Mesenchymal stem cell (in vitro differentiated cells and primary cell): ENCODE measurements around the gene APOL4.
"Not testable (repeated sequence)": the region's sequence is repeated elsewhere in the genome, so short reads cannot be mapped to it uniquely, and the experiment has no call there.

Experiments used
- DNase-seq: peaks from one replicate; pipeline ENCODE4 v3.0.0-alpha.2; 2013
- H2AFZ ChIP-seq: one replicate; pipeline ENCODE4 v1.6.1; 2013; ENCODE audit warnings: low read depth, mild to moderate bottlenecking, control low read depth, inconsistent platforms, low read length, moderate library complexity
- H2AK5ac ChIP-seq: 2 replicates; pipeline ENCODE4 v1.6.1; 2013; ENCODE audit warnings: low read length, moderate library complexity, mild to moderate bottlenecking, inconsistent platforms; ENCODE audit not compliant: severe bottlenecking
- H2BK120ac ChIP-seq: one replicate; pipeline ENCODE4 v1.6.1; 2013; ENCODE audit warnings: low read depth, mild to moderate bottlenecking, inconsistent platforms, low read length, moderate library complexity
- H2BK12ac ChIP-seq, 2 experiments: one replicate each; pipeline ENCODE4 v1.6.1; 2013; ENCODE audit warnings: inconsistent platforms in 2 of 2, low read length in 2 of 2, mild to moderate bottlenecking in 2 of 2, moderate library complexity in 2 of 2, control low read depth in 1 of 2
- H2BK15ac ChIP-seq: one replicate; pipeline ENCODE4 v1.6.1; 2013; ENCODE audit warnings: mild to moderate bottlenecking, low read depth, inconsistent platforms; ENCODE audit not compliant: poor library complexity, severe bottlenecking
- H2BK5ac ChIP-seq: 2 replicates; pipeline ENCODE4 v1.6.1; 2013; ENCODE audit warnings: low read depth, mild to moderate bottlenecking, low read length, control low read depth, inconsistent platforms; ENCODE audit not compliant: poor library complexity, severe bottlenecking
- H3K14ac ChIP-seq, 2 experiments: one replicate each; pipeline ENCODE4 v1.6.1; 2013; ENCODE audit warnings: inconsistent platforms in 2 of 2, low read length in 2 of 2, control low read depth in 1 of 2, mild to moderate bottlenecking in 1 of 2, moderate library complexity in 1 of 2
- H3K18ac ChIP-seq, 2 experiments: one replicate each; pipeline ENCODE4 v1.6.1; 2013; ENCODE audit warnings: inconsistent platforms in 2 of 2, low read length in 2 of 2, control low read depth in 1 of 2, low read depth in 1 of 2, mild to moderate bottlenecking in 1 of 2
- H3K23ac ChIP-seq, 2 experiments: one replicate each; pipeline ENCODE4 v1.6.1; 2013; ENCODE audit warnings: inconsistent platforms in 2 of 2, low read length in 2 of 2, mild to moderate bottlenecking in 2 of 2, moderate library complexity in 2 of 2, control low read depth in 1 of 2
- H3K27ac ChIP-seq: 2 replicates; pipeline ENCODE4 v1.5.1; 2013; ENCODE audit warnings: mild to moderate bottlenecking, moderate library complexity, low read length, control low read depth, inconsistent platforms; ENCODE audit not compliant: poor library complexity, severe bottlenecking
- H3K27me3 ChIP-seq, 2 experiments: 2 replicates each; pipeline versions ENCODE4 v1.6.1 to v1.7.0; 2013; ENCODE audit warnings: low read length in 2 of 2, mild to moderate bottlenecking in 2 of 2, moderate library complexity in 2 of 2, control low read depth in 1 of 2, inconsistent platforms in 1 of 2; ENCODE audit not compliant: control insufficient read depth in 1 of 2, insufficient read depth in 1 of 2
- H3K36me3 ChIP-seq, 2 experiments: 2 replicates each; pipeline versions ENCODE4 v1.6.1 to v1.7.0; 2013; ENCODE audit warnings: low read length in 2 of 2, control low read depth in 1 of 2, inconsistent platforms in 1 of 2, low read depth in 1 of 2, mild to moderate bottlenecking in 1 of 2; ENCODE audit not compliant: insufficient read depth in 2 of 2, control insufficient read depth in 1 of 2
- H3K4ac ChIP-seq, 2 experiments: one replicate each; pipeline ENCODE4 v1.6.1; 2013; ENCODE audit warnings: inconsistent platforms in 2 of 2, low read length in 2 of 2, mild to moderate bottlenecking in 2 of 2, moderate library complexity in 2 of 2, control low read depth in 1 of 2, low read depth in 1 of 2
- H3K4me1 ChIP-seq: 2 replicates; pipeline ENCODE4 v1.6.1; 2013; ENCODE audit warnings: low read depth, low read length, control low read depth; ENCODE audit not compliant: control insufficient read depth, insufficient read depth
- H3K4me2 ChIP-seq: 2 replicates; pipeline ENCODE4 v1.6.1; 2013; ENCODE audit warnings: low read length, mild to moderate bottlenecking, inconsistent platforms; ENCODE audit not compliant: poor library complexity, severe bottlenecking
- H3K4me3 ChIP-seq, 2 experiments: 2 replicates each; pipeline versions ENCODE4 v1.5.1 to v1.7.0; 2013; ENCODE audit warnings: low read length in 2 of 2, mild to moderate bottlenecking in 2 of 2, control low read depth in 1 of 2, low read depth in 1 of 2; ENCODE audit not compliant: insufficient read depth in 1 of 2
- H3K79me1 ChIP-seq: replicated peaks from 2 replicates; pipeline ENCODE4 v1.6.1; 2013; ENCODE audit warnings: mild to moderate bottlenecking, control low read depth, low read length, inconsistent platforms; ENCODE audit not compliant: poor library complexity, severe bottlenecking
- H3K9ac ChIP-seq: 2 replicates; pipeline ENCODE4 v1.7.0; 2013; ENCODE audit warnings: mild to moderate bottlenecking, low read length, moderate library complexity
- H3K9me3 ChIP-seq: 2 replicates; pipeline ENCODE4 v1.7.0; 2013; ENCODE audit warnings: mild to moderate bottlenecking, low read length; ENCODE audit not compliant: control insufficient read depth
- H4K8ac ChIP-seq: one replicate; pipeline ENCODE4 v1.6.1; 2013; ENCODE audit warnings: inconsistent platforms, mild to moderate bottlenecking, low read length, moderate library complexity
- H4K91ac ChIP-seq: one replicate; pipeline ENCODE4 v1.6.1; 2013; ENCODE audit warnings: mild to moderate bottlenecking, low read length, inconsistent platforms
- WGBS: methylation state at CpG from one replicate; pipeline ENCODE4 v1.1.7; 2013; ENCODE audit warnings: mixed read lengths; 5-methylcytosine and 5-hydroxymethylcytosine counted together

APOL4 gene

GRCh38 chr22:36212901-36213300 lies 11.3 kb upstream of the APOL4 start:
- Histone ChIP-seq H3K9ac (no peak overlapping the region), H4K8ac (no peak overlapping the region), H3K9me3 (peaks cover 4% of the 10 kb centered on the region), H3K4ac (no peak overlapping the region), H3K79me1 (no peaks in the 10 kb centered on the region), H2AFZ (no peak overlapping the region), H3K4me2 (no peak overlapping the region), H2BK120ac (no peak overlapping the region), H2BK12ac (no peak overlapping the region), H3K4me3 (no peak overlapping the region), H3K18ac (no peak overlapping the region), H2AK5ac (no peak overlapping the region), H3K27me3 (peaks cover 13 to 24% of the 10 kb centered on the region in 2 experiments), H3K23ac (no peak overlapping the region), H3K4me1 (peaks cover 1% of the 10 kb centered on the region), H2BK15ac (no peak overlapping the region), H2BK5ac (no peak overlapping the region), H3K14ac (no peak overlapping the region), H3K27ac (no peak overlapping the region), H4K91ac (no peak overlapping the region), H3K36me3 (no peaks in the 10 kb centered on the region)
- no peak for DNase-seq

GRCh38 chr22:36211237-36211861 lies 9.7 kb upstream of the APOL4 start:
- Histone ChIP-seq H4K8ac (no peak overlapping the region), H3K27ac (no peak overlapping the region), H2AK5ac (no peak overlapping the region), H2BK120ac (no peak overlapping the region), H3K23ac (no peak overlapping the region), H2BK5ac (no peak overlapping the region), H2AFZ (no peak overlapping the region), H2BK12ac (no peak overlapping the region), H2BK15ac (no peak overlapping the region), H3K4me3 (no peak overlapping the region), H3K18ac (no peak overlapping the region), H3K9me3 (peaks cover 4% of the 10 kb centered on the region), H3K4ac (no peak overlapping the region), H3K79me1 (no peaks in the 10 kb centered on the region), H3K4me2 (no peak overlapping the region), H3K14ac (no peak overlapping the region), H4K91ac (no peak overlapping the region), H3K27me3 (peaks cover 9 to 20% of the 10 kb centered on the region in 2 experiments), H3K9ac (no peak overlapping the region), H3K36me3 (no peaks in the 10 kb centered on the region), H3K4me1 (peaks cover 1% of the 10 kb centered on the region)
- peak; percentile 47 for DNase-seq
- 70% methylated on average over 4 of the region's 4 CpGs for WGBS

GRCh38 chr22:36210224-36210623 lies 8.6 kb upstream of the APOL4 start:
- H3K4me3 ChIP-seq = no peak overlapping the region
- H3K27me3 ChIP-seq = peaks cover 2 to 20% of the 10 kb centered on the region in 2 experiments
- no peak overlapping the region for H3K18ac ChIP-seq
- no peak overlapping the region for H3K27ac ChIP-seq
- no peak overlapping the region for H2BK120ac ChIP-seq
- H2AFZ ChIP-seq = no peak overlapping the region
- H4K8ac ChIP-seq = no peak overlapping the region
- WGBS = no CpG with 5 or more reads among the region's 3 CpGs
- no peaks in the 10 kb centered on the region for H3K36me3 ChIP-seq
- H3K23ac ChIP-seq = no peak overlapping the region
- no peaks in the 10 kb centered on the region for H3K79me1 ChIP-seq
- H2BK15ac ChIP-seq = no peak overlapping the region
- H3K14ac ChIP-seq = no peak overlapping the region
- no peak overlapping the region for H3K9ac ChIP-seq
- H3K4me1 ChIP-seq = peaks cover 1% of the 10 kb centered on the region
- H2AK5ac ChIP-seq = no peak overlapping the region
- H3K4ac ChIP-seq = no peak overlapping the region
- no peak overlapping the region for H2BK12ac ChIP-seq
- H4K91ac ChIP-seq = no peak overlapping the region
- DNase-seq = no peak
- H2BK5ac ChIP-seq = no peak overlapping the region
- H3K9me3 ChIP-seq = peaks cover 4% of the 10 kb centered on the region
- H3K4me2 ChIP-seq = no peak overlapping the region

GRCh38 chr22:36209488-36209908 lies 7.9 kb upstream of the APOL4 start:
- WGBS = 87% methylated on average over 3 of the region's 5 CpGs
- not testable (repeated sequence) for H2BK15ac ChIP-seq, H3K79me1 ChIP-seq

More at GRCh38 chr22:36209488-36209908, 7.9 kb upstream of the APOL4 start:
- H3K4me2 ChIP-seq, H3K18ac ChIP-seq, H2AFZ ChIP-seq, H3K23ac ChIP-seq, H3K36me3 ChIP-seq, H2BK12ac ChIP-seq, H2BK120ac ChIP-seq, H4K8ac ChIP-seq, H4K91ac ChIP-seq, H3K14ac ChIP-seq, H3K4me3 ChIP-seq, H3K27ac ChIP-seq, H3K4ac ChIP-seq, H3K4me1 ChIP-seq, H2AK5ac ChIP-seq, H3K9ac ChIP-seq, H2BK5ac ChIP-seq, H3K9me3 ChIP-seq, DNase-seq: not testable (repeated sequence)
- peaks cover 0 to 20% of the 10 kb centered on the region in 2 experiments for H3K27me3 ChIP-seq
